K562 (cell line): ENCODE measurements around the gene WDR1. TPM values are rescaled to one million over a fixed set of nuclear protein-coding genes. Genes with fewer than 3 reads are reported as not detected.

Experiments
- C11orf30 ChIP-seq: fragments of 450-650 bp; IDR thresholded peaks from 2 replicates; pipeline ENCODE4 v1.6.1; 2016; ENCODE audit warnings: low read depth, mild to moderate bottlenecking
- CBFA2T3 ChIP-seq: fragments of 450-650 bp; IDR thresholded peaks from 2 replicates; pipeline ENCODE4 v1.6.1; 2017
- CEBPB ChIP-seq: fragments of 450-650 bp; IDR thresholded peaks from 2 replicates; pipeline ENCODE4 v1.6.1; 2016; ENCODE audit warnings: missing genetic modification characterization, missing compliant biosample characterization
- CHAMP1 ChIP-seq: fragments of 450-650 bp; IDR thresholded peaks from 2 replicates; pipeline ENCODE4 v1.6.1; 2016; ENCODE audit warnings: mild to moderate bottlenecking
- DACH1 ChIP-seq: fragments of 450-650 bp; IDR thresholded peaks from 2 replicates; pipeline ENCODE4 v1.6.1; 2018; ENCODE audit not compliant: partially characterized antibody
- FOS ChIP-seq: IDR thresholded peaks from 3 replicates; pipeline ENCODE4 v1.6.1; 2011; ENCODE audit not compliant: insufficient read length; ENCODE audit errors: extremely low read depth
- FOXO4 ChIP-seq: fragments of 450-650 bp; formaldehyde crosslinking; IDR thresholded peaks from 2 replicates; pipeline ENCODE4 v1.4.0; 2020; ENCODE audit warnings: mild to moderate bottlenecking, moderate library complexity
- HDAC6 ChIP-seq: IDR thresholded peaks from 2 replicates; pipeline ENCODE4 v1.6.1; 2012; ENCODE audit warnings: low read depth, mild to moderate bottlenecking, control low read depth, inconsistent platforms, low read length, moderate library complexity
- IRF9 ChIP-seq: fragments of 450-650 bp; IDR thresholded peaks from 2 replicates; pipeline ENCODE4 v1.6.1; 2016; ENCODE audit warnings: missing biosample characterization, missing genetic modification characterization
- KAT2B ChIP-seq: IDR thresholded peaks from one replicate; pipeline ENCODE4 v1.6.1; 2012; ENCODE audit warnings: low read depth, mild to moderate bottlenecking, control low read depth, inconsistent platforms, low read length, moderate library complexity
- KLF16 ChIP-seq: IDR thresholded peaks from 2 replicates; pipeline ENCODE4 v1.6.1; 2016; ENCODE audit warnings: antibody characterized with exemption
- LCOR ChIP-seq: sonication (generic); formaldehyde crosslinking; IDR thresholded peaks from 2 replicates; pipeline ENCODE4 v1.8.0; 2022; ENCODE audit warnings: mild to moderate bottlenecking, missing genetic modification reagents
- MAFF ChIP-seq: IDR thresholded peaks from 2 replicates; pipeline ENCODE4 v1.6.1; 2012; ENCODE audit warnings: low read length, improper control_type of control experiment
- MAFG ChIP-seq: fragments of 450-650 bp; conservative IDR thresholded peaks from 2 replicates; pipeline ENCODE4 v1.6.1; 2016; ENCODE audit warnings: missing genetic modification characterization, missing compliant biosample characterization
- NFE2 ChIP-seq: IDR thresholded peaks from 2 replicates; pipeline ENCODE4 v1.6.1; 2014; ENCODE audit warnings: antibody characterized with exemption, low read depth
- NUFIP1 ChIP-seq: fragments of 450-650 bp; IDR thresholded peaks from 2 replicates; pipeline ENCODE4 v1.6.1; 2018; ENCODE audit not compliant: partially characterized antibody
- RFX7 ChIP-seq: fragments of 250-450 bp; sonication (Bioruptor Pico); IDR thresholded peaks from 2 replicates; pipeline ENCODE4 v1.5.1; 2021; ENCODE audit warnings: mild to moderate bottlenecking
- YBX1 ChIP-seq: fragments of 450-650 bp; IDR thresholded peaks from 2 replicates; pipeline ENCODE4 v1.7.1; 2016; ENCODE audit warnings: mild to moderate bottlenecking
- ZHX1 ChIP-seq: fragments of 150-350 bp; conservative IDR thresholded peaks from 2 replicates; pipeline ENCODE4 v1.6.1; 2014; ENCODE audit warnings: low read length
- ZNF165 ChIP-seq: fragments of 250-450 bp; sonication (Bioruptor Pico); IDR thresholded peaks from 2 replicates; pipeline ENCODE4 v1.4.0; 2020; ENCODE audit warnings: borderline replicate concordance
- ZNF217 ChIP-seq: sonication (generic); formaldehyde crosslinking; IDR thresholded peaks from 2 replicates; pipeline ENCODE4 v1.8.0; 2022; ENCODE audit warnings: mild to moderate bottlenecking, missing genetic modification reagents
- ZNF316 ChIP-seq: fragments of 450-650 bp; IDR thresholded peaks from 2 replicates; pipeline ENCODE4 v1.6.1; 2016
- polyA plus RNA-seq, 8 experiments: library from polyadenylated mRNA; depleted of rRNA in 4 of 8; stranded (reverse) in 5 of 8; unstranded in 3 of 8; fragments of >200 nt; fragmentation: Nextera tagmentation in 2 of 8; fragmentation: Illumina TruSeq in 1 of 8; extraction: Ambion mirVana in 2 of 8; extraction: Trizol in 1 of 8; gene quantifications; 2 replicates each; pipeline versions ENCODE4 v1.2.1 to v1.2.3, GENCODE V29; 2011 to 2014; ENCODE audit warnings: inconsistent platforms in 1 of 8, missing spikeins in 1 of 8
- total RNA-seq, 7 experiments: library from RNA; depleted of rRNA in 6 of 7; stranded (reverse); fragments of >200 nt in 6 of 7; fragmentation: Illumina TruSeq in 2 of 7; extraction: Trizol in 2 of 7; gene quantifications; 2 replicates each; pipeline versions ENCODE4 v1.2.1 to v1.2.3, GENCODE V29; 2011 to 2021; ENCODE audit warnings: low replicate concordance in 1 of 7

WDR1 gene
- total and polyA plus RNA-seq, 9 of the 15 experiments (the other 6 are each of a cell fraction or from before 2014, with no cell fraction given), result 16.1 to 213 (median 125) TPM

- no peak for TF ChIP-seq CHAMP1
- TF ChIP-seq ZNF165, result no peak
- 0 out of 2 replicates have a peak, but pooled peaks have one; percentile 9 for TF ChIP-seq CBFA2T3
- TF ChIP-seq ZHX1, result no peak
- no peak for TF ChIP-seq FOXO4 (CRISPR knock-in tag)
- TF ChIP-seq KLF16, result no peak
- no peak for TF ChIP-seq MAFF
- TF ChIP-seq FOS, result no peak
- no peak for TF ChIP-seq RFX7 (CRISPR knock-in tag)
- TF ChIP-seq C11orf30, result peak; percentile 55; the same call in 1 of the 2 replicates
- TF ChIP-seq NUFIP1, result no peak
- peak; percentile 88 for TF ChIP-seq ZNF316
- no peak for TF ChIP-seq KAT2B
- peak; percentile 78 for TF ChIP-seq MAFG (tag)
- TF ChIP-seq NFE2, result peak; percentile 66
- no peak for TF ChIP-seq ZNF217 (CRISPR knock-in tag)
- TF ChIP-seq LCOR (CRISPR knock-in tag), result no peak
- no peak for TF ChIP-seq CEBPB (tag)
- TF ChIP-seq YBX1, result no peak
- no peak for TF ChIP-seq IRF9 (tag)
- no peak for TF ChIP-seq DACH1
- TF ChIP-seq HDAC6, result no peak
Measured at GRCh38 chr4:10026485-10026884, 90.1 kb downstream of the WDR1 start (continued).
